Embryonic facial prominence (tissue), 1 donor: Measurements from ENCODE around the gene HACE1.
"Not testable (repeated sequence)": the region's sequence is repeated elsewhere in the genome, so short reads cannot be mapped to it uniquely, and the experiment has no call there.

ENCODE experiments used
- DNase-seq: peaks from one replicate; pipeline ENCODE4 v3.0.0-alpha.2; 2016; ENCODE audit errors: extremely low spot score

The HACE1 gene

GRCh38 chr6:104737567-104737966 is 122.2 kb downstream of the HACE1 start:
- DNase-seq = not testable (repeated sequence)

GRCh38 chr6:104736545-104736944 is 123.2 kb downstream of the HACE1 start:
- DNase-seq = no peak

GRCh38 chr6:104730450-104730849 is 129.3 kb downstream of the HACE1 start:
- DNase-seq = no peak

- DNase-seq = no peak
Measured at GRCh38 chr6:104729433-104729832, 130.3 kb downstream of the HACE1 start.

GRCh38 chr6:104728448-104728847 is 131.3 kb downstream of the HACE1 start:
- no peak for DNase-seq

GRCh38 chr6:104718672-104719071 is 141.0 kb downstream of the HACE1 start:
- no peak for DNase-seq

GRCh38 chr6:104716858-104717257 is 142.9 kb downstream of the HACE1 start:
- no peak for DNase-seq

- DNase-seq = no peak
Measured at GRCh38 chr6:104714796-104715195, 144.9 kb downstream of the HACE1 start.

- no peak for DNase-seq
Measured at GRCh38 chr6:104713982-104714381, 145.7 kb downstream of the HACE1 start.

GRCh38 chr6:104711371-104711770 is 148.3 kb downstream of the HACE1 start:
- no peak for DNase-seq

- DNase-seq = no peak
Measured at GRCh38 chr6:104710543-104711335, 149.0 kb downstream of the HACE1 start.

GRCh38 chr6:104705916-104706442 is 153.7 kb downstream of the HACE1 start:
- no peak for DNase-seq

GRCh38 chr6:104705095-104705707 is 154.5 kb downstream of the HACE1 start:
- DNase-seq = no peak

- no peak for DNase-seq
Measured at GRCh38 chr6:104704191-104704590, 155.5 kb downstream of the HACE1 start.

GRCh38 chr6:104702126-104702841 is 157.4 kb downstream of the HACE1 start:
- DNase-seq = no peak

GRCh38 chr6:104700371-104701185 is 159.1 kb downstream of the HACE1 start:
- no peak for DNase-seq

GRCh38 chr6:104699593-104700329 is 160.0 kb downstream of the HACE1 start:
- DNase-seq = no peak

GRCh38 chr6:104698979-104699378 is 160.7 kb downstream of the HACE1 start:
- no peak for DNase-seq

- no peak for DNase-seq
Measured at GRCh38 chr6:104692008-104692407, 167.7 kb downstream of the HACE1 start.

- DNase-seq = no peak
Measured at GRCh38 chr6:104689551-104690205, 170.0 kb downstream of the HACE1 start.
